HL-60 (cell line): ENCODE measurements around the gene ADGRE3.
A peak's percentile ranks its signal among the peaks of the same experiment; 100 is the strongest.

Source experiments
- DNase-seq, 2 experiments: peaks; one replicate each; pipeline ENCODE4 v3.0.0-alpha.2; 2010 to 2020; ENCODE audit warnings: low read depth in 1 of 2, low spot score in 1 of 2
- H3K27ac ChIP-seq: fragments of 250-450 bp; sonication (Bioruptor Pico); replicated peaks from 2 replicates; pipeline ENCODE4 v1.5.1; 2020; ENCODE audit warnings: mild to moderate bottlenecking, moderate library complexity
- H3K27me3 ChIP-seq: fragments of 250-450 bp; sonication (Bioruptor Pico); 2 replicates; pipeline ENCODE4 v1.5.1; 2021; ENCODE audit warnings: mild to moderate bottlenecking, moderate library complexity; ENCODE audit not compliant: insufficient read depth, poor library complexity, severe bottlenecking
- H3K4me3 ChIP-seq: replicated peaks from 2 replicates; pipeline ENCODE4 v1.5.1; 2011; ENCODE audit warnings: mild to moderate bottlenecking, control low read depth, low read length; ENCODE audit not compliant: insufficient read depth
- GABPA ChIP-seq: IDR thresholded peaks from 2 replicates; pipeline ENCODE4 v1.6.1; 2012; ENCODE audit warnings: low read depth
- POLR2AphosphoS5 ChIP-seq: IDR thresholded peaks from 2 replicates; pipeline ENCODE4 v1.6.1; 2012; ENCODE audit warnings: low read depth
- SPI1 ChIP-seq: IDR thresholded peaks from 2 replicates; pipeline ENCODE4 v1.6.1; 2012; ENCODE audit warnings: low read depth, mild to moderate bottlenecking, borderline replicate concordance
- TF ChIP-seq, protein P1 (sequence below): IDR thresholded peaks from one replicate; pipeline ENCODE4 v1.5.1; 2011; ENCODE audit warnings: low read length, control low read depth, inconsistent platforms; ENCODE audit not compliant: insufficient read depth
- TF ChIP-seq, protein P2 (sequence below): IDR thresholded peaks from 2 replicates; pipeline ENCODE4 v1.6.1; 2012; ENCODE audit warnings: low read depth; ENCODE audit not compliant: insufficient replicate concordance

Gene ADGRE3

DNA sequence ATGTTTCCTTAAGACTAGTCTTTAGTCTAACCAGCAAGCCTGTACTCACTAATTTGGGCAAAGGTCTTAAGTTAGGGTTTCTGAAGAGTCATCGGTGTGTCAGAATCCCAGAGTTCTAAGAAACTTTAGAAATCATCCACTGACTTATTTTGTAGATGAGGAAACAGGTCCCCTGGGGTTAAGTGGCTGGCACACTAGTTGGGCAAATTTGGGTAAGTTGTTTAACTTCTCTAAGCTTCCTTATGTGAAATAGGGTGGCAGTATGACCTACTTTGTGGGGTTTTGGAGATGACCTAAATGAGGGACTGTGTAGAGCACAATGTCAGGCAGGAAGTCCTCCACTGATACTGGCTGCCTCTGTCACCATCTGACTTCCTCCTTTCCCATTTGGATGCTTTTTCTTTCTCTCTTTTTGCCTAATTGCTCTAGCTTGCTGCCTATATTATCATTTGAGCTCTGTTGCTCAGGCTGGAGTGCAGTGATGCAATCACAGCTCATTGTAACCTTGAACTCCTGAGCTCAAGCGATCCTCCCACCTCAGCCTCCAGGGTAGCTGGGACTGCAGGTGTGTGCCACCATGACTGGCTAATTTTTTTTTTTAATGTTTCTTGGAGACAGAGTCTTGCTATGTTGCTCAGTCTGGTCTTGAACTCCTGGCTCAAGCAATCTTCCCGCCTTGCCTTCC is 2.3 kb downstream of the ADGRE3 start:
- DNase-seq = peak; percentile 90 to 91
- H3K27ac ChIP-seq = peak overlapping the region; percentile 53
- peak; percentile 91 for TF ChIP-seq SPI1
- no peak; the same call in 1 of the 2 replicates for TF ChIP-seq GABPA
- TF ChIP-seq, protein P1, sequence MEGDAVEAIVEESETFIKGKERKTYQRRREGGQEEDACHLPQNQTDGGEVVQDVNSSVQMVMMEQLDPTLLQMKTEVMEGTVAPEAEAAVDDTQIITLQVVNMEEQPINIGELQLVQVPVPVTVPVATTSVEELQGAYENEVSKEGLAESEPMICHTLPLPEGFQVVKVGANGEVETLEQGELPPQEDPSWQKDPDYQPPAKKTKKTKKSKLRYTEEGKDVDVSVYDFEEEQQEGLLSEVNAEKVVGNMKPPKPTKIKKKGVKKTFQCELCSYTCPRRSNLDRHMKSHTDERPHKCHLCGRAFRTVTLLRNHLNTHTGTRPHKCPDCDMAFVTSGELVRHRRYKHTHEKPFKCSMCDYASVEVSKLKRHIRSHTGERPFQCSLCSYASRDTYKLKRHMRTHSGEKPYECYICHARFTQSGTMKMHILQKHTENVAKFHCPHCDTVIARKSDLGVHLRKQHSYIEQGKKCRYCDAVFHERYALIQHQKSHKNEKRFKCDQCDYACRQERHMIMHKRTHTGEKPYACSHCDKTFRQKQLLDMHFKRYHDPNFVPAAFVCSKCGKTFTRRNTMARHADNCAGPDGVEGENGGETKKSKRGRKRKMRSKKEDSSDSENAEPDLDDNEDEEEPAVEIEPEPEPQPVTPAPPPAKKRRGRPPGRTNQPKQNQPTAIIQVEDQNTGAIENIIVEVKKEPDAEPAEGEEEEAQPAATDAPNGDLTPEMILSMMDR = no peak
- TF ChIP-seq, protein P2, sequence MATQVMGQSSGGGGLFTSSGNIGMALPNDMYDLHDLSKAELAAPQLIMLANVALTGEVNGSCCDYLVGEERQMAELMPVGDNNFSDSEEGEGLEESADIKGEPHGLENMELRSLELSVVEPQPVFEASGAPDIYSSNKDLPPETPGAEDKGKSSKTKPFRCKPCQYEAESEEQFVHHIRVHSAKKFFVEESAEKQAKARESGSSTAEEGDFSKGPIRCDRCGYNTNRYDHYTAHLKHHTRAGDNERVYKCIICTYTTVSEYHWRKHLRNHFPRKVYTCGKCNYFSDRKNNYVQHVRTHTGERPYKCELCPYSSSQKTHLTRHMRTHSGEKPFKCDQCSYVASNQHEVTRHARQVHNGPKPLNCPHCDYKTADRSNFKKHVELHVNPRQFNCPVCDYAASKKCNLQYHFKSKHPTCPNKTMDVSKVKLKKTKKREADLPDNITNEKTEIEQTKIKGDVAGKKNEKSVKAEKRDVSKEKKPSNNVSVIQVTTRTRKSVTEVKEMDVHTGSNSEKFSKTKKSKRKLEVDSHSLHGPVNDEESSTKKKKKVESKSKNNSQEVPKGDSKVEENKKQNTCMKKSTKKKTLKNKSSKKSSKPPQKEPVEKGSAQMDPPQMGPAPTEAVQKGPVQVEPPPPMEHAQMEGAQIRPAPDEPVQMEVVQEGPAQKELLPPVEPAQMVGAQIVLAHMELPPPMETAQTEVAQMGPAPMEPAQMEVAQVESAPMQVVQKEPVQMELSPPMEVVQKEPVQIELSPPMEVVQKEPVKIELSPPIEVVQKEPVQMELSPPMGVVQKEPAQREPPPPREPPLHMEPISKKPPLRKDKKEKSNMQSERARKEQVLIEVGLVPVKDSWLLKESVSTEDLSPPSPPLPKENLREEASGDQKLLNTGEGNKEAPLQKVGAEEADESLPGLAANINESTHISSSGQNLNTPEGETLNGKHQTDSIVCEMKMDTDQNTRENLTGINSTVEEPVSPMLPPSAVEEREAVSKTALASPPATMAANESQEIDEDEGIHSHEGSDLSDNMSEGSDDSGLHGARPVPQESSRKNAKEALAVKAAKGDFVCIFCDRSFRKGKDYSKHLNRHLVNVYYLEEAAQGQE = no peak
- TF ChIP-seq POLR2AphosphoS5 = 0 out of 2 replicates have a peak, but pooled peaks have one; percentile 31
- no peaks in the 10 kb centered on the region for H3K27me3 ChIP-seq
- H3K4me3 ChIP-seq = no peak overlapping the region

DNA sequence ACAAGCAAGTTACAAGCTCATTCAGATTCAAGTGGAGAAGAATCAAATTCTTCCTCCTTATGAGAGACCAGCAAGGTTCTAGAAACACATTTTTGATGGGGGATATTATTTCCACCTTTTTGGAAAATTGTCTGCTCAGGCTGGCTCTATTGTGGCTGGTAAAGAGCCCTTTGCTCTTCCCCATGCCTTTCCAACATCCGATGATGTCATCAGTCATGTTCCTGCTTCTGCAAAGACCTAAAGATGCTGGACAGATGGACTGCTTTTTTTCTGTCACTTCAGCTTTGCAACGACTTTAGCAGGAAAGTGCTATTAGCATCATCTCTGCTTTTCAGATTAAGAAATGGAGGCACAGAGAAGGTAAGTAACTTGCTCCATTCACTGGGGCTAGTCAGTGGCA is 4.2 kb downstream of the ADGRE3 start:
- TF ChIP-seq, protein P1 = no peak
- TF ChIP-seq SPI1 (no peak), GABPA (no peak), POLR2AphosphoS5 (no peak)
- TF ChIP-seq, protein P2 = no peak
- no peaks in the 10 kb centered on the region for H3K27me3 ChIP-seq
- no peak for DNase-seq
- H3K4me3 ChIP-seq = no peak overlapping the region
- H3K27ac ChIP-seq = no peak overlapping the region

DNA sequence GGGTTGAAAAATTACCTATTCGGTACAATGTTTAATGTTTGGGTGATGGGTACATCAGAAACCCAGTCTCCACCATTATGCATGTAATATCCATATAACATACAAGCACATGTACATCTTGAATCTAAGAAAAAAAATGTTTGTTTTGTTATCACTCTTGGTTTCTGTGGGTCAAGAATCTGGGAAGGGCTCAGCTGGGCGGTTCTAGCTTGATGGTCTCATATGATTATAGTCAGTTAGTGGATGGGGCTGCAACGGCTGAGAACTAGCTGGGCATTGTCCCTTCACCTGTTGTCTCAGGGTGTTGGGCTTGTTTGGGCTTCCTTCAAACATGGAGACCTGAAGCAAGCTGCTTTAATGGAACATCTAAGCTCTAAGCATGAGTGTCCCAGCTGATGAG is 4.7 kb downstream of the ADGRE3 start:
- no peaks in the 10 kb centered on the region for H3K27me3 ChIP-seq
- DNase-seq = no peak
- no peak for TF ChIP-seq SPI1
- TF ChIP-seq, protein P1 = no peak
- no peak for TF ChIP-seq POLR2AphosphoS5
- no peak for TF ChIP-seq GABPA
- TF ChIP-seq, protein P2 = no peak
- no peak overlapping the region for H3K4me3 ChIP-seq
- no peak overlapping the region for H3K27ac ChIP-seq
